Esophagus muscularis mucosa (tissue), 4 donors: ENCODE measurements around the gene NOTCH4.

Source experiments
- EP300 ChIP-seq: sonication (generic); formaldehyde crosslinking; IDR thresholded peaks from one replicate; pipeline ENCODE4 v1.6.1; 2017; ENCODE audit warnings: antibody characterized with exemption
- POLR2AphosphoS5 ChIP-seq, 2 donors: sonication (generic); formaldehyde crosslinking; IDR thresholded peaks; one replicate each; pipeline ENCODE4 v1.6.1; 2017; ENCODE audit warnings: antibody characterized with exemption in 2 of 2
- TF ChIP-seq, protein P1 (sequence below), 3 experiments: fragments of 200-600 bp in 2 of 3; fragments of 450-650 bp in 1 of 3; sonication (generic) in 2 of 3; IDR thresholded peaks; one replicate each; pipeline ENCODE4 v1.5.1; 2017 to 2019; ENCODE audit warnings: antibody characterized with exemption in 3 of 3, mild to moderate bottlenecking in 2 of 3, moderate library complexity in 1 of 3

- TF ChIP-seq, protein P1, sequence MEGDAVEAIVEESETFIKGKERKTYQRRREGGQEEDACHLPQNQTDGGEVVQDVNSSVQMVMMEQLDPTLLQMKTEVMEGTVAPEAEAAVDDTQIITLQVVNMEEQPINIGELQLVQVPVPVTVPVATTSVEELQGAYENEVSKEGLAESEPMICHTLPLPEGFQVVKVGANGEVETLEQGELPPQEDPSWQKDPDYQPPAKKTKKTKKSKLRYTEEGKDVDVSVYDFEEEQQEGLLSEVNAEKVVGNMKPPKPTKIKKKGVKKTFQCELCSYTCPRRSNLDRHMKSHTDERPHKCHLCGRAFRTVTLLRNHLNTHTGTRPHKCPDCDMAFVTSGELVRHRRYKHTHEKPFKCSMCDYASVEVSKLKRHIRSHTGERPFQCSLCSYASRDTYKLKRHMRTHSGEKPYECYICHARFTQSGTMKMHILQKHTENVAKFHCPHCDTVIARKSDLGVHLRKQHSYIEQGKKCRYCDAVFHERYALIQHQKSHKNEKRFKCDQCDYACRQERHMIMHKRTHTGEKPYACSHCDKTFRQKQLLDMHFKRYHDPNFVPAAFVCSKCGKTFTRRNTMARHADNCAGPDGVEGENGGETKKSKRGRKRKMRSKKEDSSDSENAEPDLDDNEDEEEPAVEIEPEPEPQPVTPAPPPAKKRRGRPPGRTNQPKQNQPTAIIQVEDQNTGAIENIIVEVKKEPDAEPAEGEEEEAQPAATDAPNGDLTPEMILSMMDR (IDR thresholded peaks at IDR 0.05) = no peak
- TF ChIP-seq EP300 = no peak
- TF ChIP-seq POLR2AphosphoS5 (IDR thresholded peaks at IDR 0.05) = no peak
These were observed 23.5 kb upstream of the NOTCH4 start for GRCh38 chr6:32247401-32247800.
